Measurements from ENCODE around the gene INVS. TPM values are rescaled to one million over a fixed set of nuclear protein-coding genes. Genes with fewer than 3 reads are reported as not detected.

INVS gene
- total and polyA plus RNA-seq, 11 donors: 2.5 to 10.4 (median 7.4) TPM

DNA sequence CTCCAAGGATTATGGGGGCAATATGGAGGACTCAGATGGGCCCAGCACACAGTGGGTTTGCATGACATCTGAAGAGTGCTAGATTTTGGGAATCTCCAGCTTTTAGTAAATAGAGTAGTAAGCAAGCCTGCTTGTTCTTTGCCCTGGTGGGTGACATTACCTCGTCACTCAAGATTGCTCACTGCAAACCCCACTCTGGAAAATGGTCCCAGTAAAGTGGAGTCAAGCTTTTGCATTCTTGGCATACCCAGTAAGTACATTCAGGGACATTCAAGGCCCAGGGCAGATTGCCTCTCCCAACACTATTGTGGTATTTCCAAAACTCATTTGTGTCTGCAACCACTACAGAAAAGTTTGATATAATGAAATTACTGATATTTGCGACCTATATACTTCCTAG lies 118.5 kb downstream of the INVS start:
- no peaks in the 10 kb centered on the region for H3K36me3 ChIP-seq
- H3K4me1 ChIP-seq: peaks cover 0 to 16% (median 0%) of the 10 kb centered on the region in 12 donors
- H3K27ac ChIP-seq: no peak overlapping the region
- ATAC-seq (no peak), DNase-seq (no peak)
- intact Hi-C loops (cut with DNase I): loop anchor here in 8 of 10 donors (2.0 to 10.0 kb wide), 7 partner anchors 113 to 1033 kb away; partner anchors contain the start of genes NR4A3 (in 2 of the 8), ERP44 (in 1 of the 8) and INVS (in 1 of the 8)
- TF ChIP-seq POLR2A (IDR thresholded peaks at IDR 0.05): no peak
- TF ChIP-seq CTCF (IDR thresholded peaks at IDR 0.05): no peak
- no peaks in the 10 kb centered on the region for H3K9me3 ChIP-seq
- no peaks in the 10 kb centered on the region for H3K27me3 ChIP-seq
- WGBS, 4 donors: 79 to 89% (median 84%) methylated on average over 2 of the region's 2 CpGs
- H3K4me3 ChIP-seq: no peak overlapping the region

GRCh38 chr9:100219347-100219746 lies 120.3 kb downstream of the INVS start:
- H3K36me3 ChIP-seq: peaks cover 0 to 2% (median 0%) of the 10 kb centered on the region in 9 donors
- intact Hi-C loops (cut with DNase I): loop anchor here in 5 of 10 donors (5.0 to 10.0 kb wide), 5 partner anchors 115 to 1035 kb away; partner anchors contain the start of genes NR4A3 (in 2 of the 5), ERP44 (in 1 of the 5) and INVS (in 1 of the 5)
- WGBS, 4 donors: 85 to 97% (median 89%) methylated on average over 1 of the region's 1 CpG
- DNase-seq: no peak
- H3K27me3 ChIP-seq: no peaks in the 10 kb centered on the region
- TF ChIP-seq CTCF (IDR thresholded peaks at IDR 0.05) (no peak), POLR2A (IDR thresholded peaks at IDR 0.05) (no peak)
- H3K4me3 ChIP-seq: no peak overlapping the region
- no peak for ATAC-seq
- H3K27ac ChIP-seq: no peak overlapping the region
- peaks cover 0 to 17% (median 0%) of the 10 kb centered on the region in 12 donors for H3K4me1 ChIP-seq
- H3K9me3 ChIP-seq: no peaks in the 10 kb centered on the region

GRCh38 chr9:100220936-100221335 lies 121.9 kb downstream of the INVS start:
- no peak for TF ChIP-seq POLR2A (IDR thresholded peaks at IDR 0.05)
- no peak for TF ChIP-seq CTCF (IDR thresholded peaks at IDR 0.05)
- peaks cover 0 to 17% (median 0%) of the 10 kb centered on the region in 12 donors for H3K4me1 ChIP-seq
- H3K27me3 ChIP-seq: no peaks in the 10 kb centered on the region
- ATAC-seq (no peak), DNase-seq (no peak)
- H3K36me3 ChIP-seq: peaks cover 0 to 8% (median under 1%) of the 10 kb centered on the region in 9 donors
- WGBS, 4 donors: 82 to 97% (median 90%) methylated on average over 1 of the region's 1 CpG
- H3K9me3 ChIP-seq: no peaks in the 10 kb centered on the region
- no peak overlapping the region for H3K4me3 ChIP-seq
- H3K27ac ChIP-seq: no peak overlapping the region
- intact Hi-C loops (cut with DNase I): loop anchor here in 4 of 10 donors (5.0 to 10.0 kb wide), 3 partner anchors 194 to 1036 kb away; no protein-coding TSS in a partner anchor

- no peak overlapping the region for H3K4me3 ChIP-seq
- H3K27me3 ChIP-seq: no peaks in the 10 kb centered on the region
- H3K36me3 ChIP-seq: peaks cover 0 to 14% (median 6%) of the 10 kb centered on the region in 9 donors
- H3K4me1 ChIP-seq: peaks cover 0 to 17% (median 0%) of the 10 kb centered on the region in 12 donors
- no peak for DNase-seq
- TF ChIP-seq POLR2A (IDR thresholded peaks at IDR 0.05) (no peak), CTCF (IDR thresholded peaks at IDR 0.05) (no peak)
- ATAC-seq: no peak
- intact Hi-C loops (cut with DNase I): loop anchor here in 4 of 10 donors (5.0 to 10.0 kb wide), 3 partner anchors 194 to 1037 kb away; no protein-coding TSS in a partner anchor
- H3K27ac ChIP-seq: no peak overlapping the region
- 64 to 82% (median 71%) methylated on average over 1 of the region's 1 CpG for WGBS, 4 donors
- H3K9me3 ChIP-seq: no peaks in the 10 kb centered on the region
Observed at GRCh38 chr9:100221538-100221937, 122.5 kb downstream of the INVS start.

Measured in heart left ventricle (tissue), 16 donors.